Sigmoid colon (tissue), 7 donors: ENCODE data around the gene HNRNPAB. TPM values are rescaled to one million over a fixed set of nuclear protein-coding genes. Genes with fewer than 3 reads are reported as not detected.

ENCODE experiments used
- DNase-seq: peaks from one replicate; pipeline ENCODE4 v3.0.0-alpha.2; 2019
- H3K27ac ChIP-seq, 4 donors: fragments of 200-600 bp; sonication (generic); one replicate each; pipeline ENCODE4 v1.5.1; 2016 to 2019; ENCODE audit warnings: mild to moderate bottlenecking in 1 of 4
- H3K27me3 ChIP-seq, 3 donors: fragments of 200-600 bp; sonication (generic); one replicate each; pipeline ENCODE4 v1.5.1; 2019; ENCODE audit warnings: mild to moderate bottlenecking in 1 of 3
- H3K36me3 ChIP-seq, 4 donors: fragments of 200-600 bp; sonication (generic); one replicate each; pipeline ENCODE4 v1.5.1; 2016 to 2019
- H3K4me1 ChIP-seq, 4 donors: fragments of 200-600 bp; sonication (generic); one replicate each; pipeline ENCODE4 v1.5.1; 2017 to 2019
- H3K4me3 ChIP-seq, 4 donors: fragments of 200-600 bp; sonication (generic); one replicate each; pipeline ENCODE4 v1.5.1; 2017 to 2019; ENCODE audit warnings: mild to moderate bottlenecking in 2 of 4, moderate library complexity in 1 of 4
- H3K9me3 ChIP-seq, 4 donors: fragments of 200-600 bp in 3 of 4; sonication (generic) in 3 of 4; one replicate each; pipeline versions ENCODE4 v1.5.1 to v1.6.1; 2013 to 2019
- EP300 ChIP-seq, 4 donors: sonication (generic); formaldehyde crosslinking; IDR thresholded peaks; one replicate each; pipeline ENCODE4 v1.6.1; 2017; ENCODE audit warnings: antibody characterized with exemption in 4 of 4
- POLR2A ChIP-seq, 2 donors: fragments of 450-650 bp; IDR thresholded peaks; one replicate each; pipeline ENCODE4 v1.6.1; 2016; ENCODE audit warnings: antibody characterized with exemption in 2 of 2, mild to moderate bottlenecking in 2 of 2, moderate library complexity in 2 of 2
- POLR2AphosphoS5 ChIP-seq, 4 donors: sonication (generic); formaldehyde crosslinking; IDR thresholded peaks; one replicate each; pipeline ENCODE4 v1.6.1; 2017; ENCODE audit warnings: antibody characterized with exemption in 4 of 4
- WGBS, 2 donors: extraction: QIAGEN DNeasy Blood & Tissue Kit; methylation state at CpG; one replicate each; pipeline ENCODE4 v1.1.7; 2013; 5-methylcytosine and 5-hydroxymethylcytosine counted together
- intact Hi-C: fragments of 100-400 bp; cut with DNase I; formaldehyde crosslinking; loops from one replicate; pipeline ENCODE4 v1.15.1; 2023
- polyA plus RNA-seq, 3 donors: library from polyadenylated mRNA; stranded (reverse); fragments of 200-250 nt; gene quantifications; one replicate each; pipeline ENCODE4 v1.2.3, GENCODE V29; 2013
- total RNA-seq, 4 donors: library from RNA; depleted of rRNA; stranded (reverse); fragments of >200 nt; gene quantifications; one replicate each; pipeline ENCODE4 v1.1.0, GENCODE V29; 2016
- TF ChIP-seq, protein P1 (sequence below), 4 experiments: fragments of 450-650 bp in 3 of 4; fragments of 200-600 bp in 1 of 4; IDR thresholded peaks; one replicate each; pipeline ENCODE4 v1.5.1; 2016 to 2019; ENCODE audit warnings: antibody characterized with exemption in 4 of 4, mild to moderate bottlenecking in 3 of 4, moderate library complexity in 2 of 4
- donor health status: healthy with polysubstance abuse.
- donor health status: Bipolar disorder and iron deficiency.
- donor health status: healthy.

Gene HNRNPAB
- total and polyA plus RNA-seq, 7 donors = 77.8 to 227 (median 101) TPM

GRCh38 chr5:178235588-178235974 lies 31.2 kb downstream of the HNRNPAB start:
- intact Hi-C loops = no loop called here
- peaks cover 0 to 19% (median 18%) of the 10 kb centered on the region in 4 donors for H3K4me1 ChIP-seq
- TF ChIP-seq POLR2AphosphoS5 (IDR thresholded peaks at IDR 0.05) (no peak), POLR2A (IDR thresholded peaks at IDR 0.05) (no peak), EP300 (IDR thresholded peaks at IDR 0.05) (no peak)
- TF ChIP-seq, protein P1, sequence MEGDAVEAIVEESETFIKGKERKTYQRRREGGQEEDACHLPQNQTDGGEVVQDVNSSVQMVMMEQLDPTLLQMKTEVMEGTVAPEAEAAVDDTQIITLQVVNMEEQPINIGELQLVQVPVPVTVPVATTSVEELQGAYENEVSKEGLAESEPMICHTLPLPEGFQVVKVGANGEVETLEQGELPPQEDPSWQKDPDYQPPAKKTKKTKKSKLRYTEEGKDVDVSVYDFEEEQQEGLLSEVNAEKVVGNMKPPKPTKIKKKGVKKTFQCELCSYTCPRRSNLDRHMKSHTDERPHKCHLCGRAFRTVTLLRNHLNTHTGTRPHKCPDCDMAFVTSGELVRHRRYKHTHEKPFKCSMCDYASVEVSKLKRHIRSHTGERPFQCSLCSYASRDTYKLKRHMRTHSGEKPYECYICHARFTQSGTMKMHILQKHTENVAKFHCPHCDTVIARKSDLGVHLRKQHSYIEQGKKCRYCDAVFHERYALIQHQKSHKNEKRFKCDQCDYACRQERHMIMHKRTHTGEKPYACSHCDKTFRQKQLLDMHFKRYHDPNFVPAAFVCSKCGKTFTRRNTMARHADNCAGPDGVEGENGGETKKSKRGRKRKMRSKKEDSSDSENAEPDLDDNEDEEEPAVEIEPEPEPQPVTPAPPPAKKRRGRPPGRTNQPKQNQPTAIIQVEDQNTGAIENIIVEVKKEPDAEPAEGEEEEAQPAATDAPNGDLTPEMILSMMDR (IDR thresholded peaks at IDR 0.05) = no peak
- no peak for DNase-seq
- H3K4me3 ChIP-seq = no peak overlapping the region
- no peak overlapping the region for H3K27ac ChIP-seq
- peaks cover 0 to under 1% (median 0%) of the 10 kb centered on the region in 4 donors for H3K36me3 ChIP-seq
- H3K9me3 ChIP-seq = no peaks in the 10 kb centered on the region
- 80 to 89% methylated on average over 3 of the region's 3 CpGs for WGBS, 2 donors
- H3K27me3 ChIP-seq = no peaks in the 10 kb centered on the region

- Histone ChIP-seq H3K27ac (no peak overlapping the region), H3K9me3 (no peaks in the 10 kb centered on the region), H3K36me3 (no peaks in the 10 kb centered on the region), H3K4me3 (no peak overlapping the region), H3K27me3 (no peaks in the 10 kb centered on the region), H3K4me1 (peaks cover 0 to 14% (median 13%) of the 10 kb centered on the region in 4 donors)
- intact Hi-C loops = no loop called here
- 88 to 91% methylated on average over 9 of the region's 9 CpGs for WGBS, 2 donors
- TF ChIP-seq POLR2A (IDR thresholded peaks at IDR 0.05) = no peak
- TF ChIP-seq, protein P1 (IDR thresholded peaks at IDR 0.05) = no peak
- no peak for TF ChIP-seq EP300 (IDR thresholded peaks at IDR 0.05)
- no peak for TF ChIP-seq POLR2AphosphoS5 (IDR thresholded peaks at IDR 0.05)
- no peak for DNase-seq
Measured at GRCh38 chr5:178236126-178236525, 31.8 kb downstream of the HNRNPAB start.

GRCh38 chr5:178236679-178237078 lies 32.3 kb downstream of the HNRNPAB start:
- Histone ChIP-seq H3K27me3 (no peaks in the 10 kb centered on the region), H3K27ac (no peak overlapping the region), H3K36me3 (no peaks in the 10 kb centered on the region), H3K4me1 (peaks cover 0 to 8% (median 7%) of the 10 kb centered on the region in 4 donors), H3K9me3 (no peaks in the 10 kb centered on the region), H3K4me3 (no peak overlapping the region)
- TF ChIP-seq EP300 (IDR thresholded peaks at IDR 0.05) = no peak
- TF ChIP-seq, protein P1 (IDR thresholded peaks at IDR 0.05) = no peak
- TF ChIP-seq POLR2A (IDR thresholded peaks at IDR 0.05) = no peak
- TF ChIP-seq POLR2AphosphoS5 (IDR thresholded peaks at IDR 0.05) = no peak
- intact Hi-C loops = no loop called here
- 23 to 50% methylated on average over 4 of the region's 4 CpGs for WGBS, 2 donors
- no peak for DNase-seq

GRCh38 chr5:178237431-178238312 lies 33.3 kb downstream of the HNRNPAB start:
- Histone ChIP-seq H3K4me3 (no peak overlapping the region), H3K36me3 (no peaks in the 10 kb centered on the region), H3K27ac (no peak overlapping the region), H3K9me3 (no peaks in the 10 kb centered on the region), H3K4me1 (peaks cover 0 to 6% (median 4%) of the 10 kb centered on the region in 4 donors), H3K27me3 (no peaks in the 10 kb centered on the region)
- TF ChIP-seq EP300 (IDR thresholded peaks at IDR 0.05) = no peak
- TF ChIP-seq POLR2AphosphoS5 (IDR thresholded peaks at IDR 0.05) = no peak
- TF ChIP-seq POLR2A (IDR thresholded peaks at IDR 0.05) = no peak
- 57 to 71% methylated on average over 13 of the region's 13 CpGs for WGBS, 2 donors
- DNase-seq = no peak
- intact Hi-C loops = no loop called here

- Histone ChIP-seq H3K27ac (no peak overlapping the region), H3K9me3 (no peaks in the 10 kb centered on the region), H3K4me1 (no peaks in the 10 kb centered on the region), H3K4me3 (no peak overlapping the region), H3K36me3 (no peaks in the 10 kb centered on the region), H3K27me3 (no peaks in the 10 kb centered on the region)
- intact Hi-C loops = no loop called here
- no peak for DNase-seq
- TF ChIP-seq POLR2A (IDR thresholded peaks at IDR 0.05) (no peak), POLR2AphosphoS5 (IDR thresholded peaks at IDR 0.05) (no peak), EP300 (IDR thresholded peaks at IDR 0.05) (no peak)
- TF ChIP-seq, protein P1 (IDR thresholded peaks at IDR 0.05) = no peak
- 93 to 95% methylated on average over 6 of the region's 6 CpGs for WGBS, 2 donors
Measured at GRCh38 chr5:178238313-178238635, 33.9 kb downstream of the HNRNPAB start.
